ENCODE measurements around the gene INF2.

Gene INF2

GRCh38 chr14:104684449-104684821 is 5.0 kb upstream of the INF2 start:
- no peak for TF ChIP-seq CTCF (conservative IDR thresholded peaks at IDR 0.05; ENCODE audit: low read depth, low read length)
- DNase-seq (ENCODE audit: low read depth): no peak
- no peak overlapping the region for H3K4me3 ChIP-seq (ENCODE audit: low read depth, low read length)

- peak; percentile 35 for TF ChIP-seq CTCF (conservative IDR thresholded peaks at IDR 0.05; ENCODE audit: low read depth, low read length)
- peak; percentile 39 for DNase-seq (ENCODE audit: low read depth)
- H3K4me3 ChIP-seq (ENCODE audit: low read depth, low read length): no peak overlapping the region
Observed at GRCh38 chr14:104685216-104685997, 4.0 kb upstream of the INF2 start.

GRCh38 chr14:104685998-104686610 is 3.3 kb upstream of the INF2 start:
- no peak overlapping the region for H3K4me3 ChIP-seq (ENCODE audit: low read depth, low read length)
- DNase-seq (ENCODE audit: low read depth): no peak
- TF ChIP-seq CTCF (conservative IDR thresholded peaks at IDR 0.05; ENCODE audit: low read depth, low read length): no peak

GRCh38 chr14:104686624-104687517 is 2.5 kb upstream of the INF2 start:
- H3K4me3 ChIP-seq (ENCODE audit: low read depth, low read length): no peak overlapping the region
- no peak for TF ChIP-seq CTCF (conservative IDR thresholded peaks at IDR 0.05; ENCODE audit: low read depth, low read length)
- DNase-seq (ENCODE audit: low read depth): no peak

- TF ChIP-seq CTCF (conservative IDR thresholded peaks at IDR 0.05; ENCODE audit: low read depth, low read length): no peak
- peak; percentile 54 for DNase-seq (ENCODE audit: low read depth)
- no peak overlapping the region for H3K4me3 ChIP-seq (ENCODE audit: low read depth, low read length)
Observed at GRCh38 chr14:104687601-104688504, 1.6 kb upstream of the INF2 start.

GRCh38 chr14:104688505-104689108 is 811 bp upstream of the INF2 start:
- TF ChIP-seq CTCF (conservative IDR thresholded peaks at IDR 0.05; ENCODE audit: low read depth, low read length): no peak
- DNase-seq (ENCODE audit: low read depth): peak; percentile 51
- peak overlapping the region; percentile 87 for H3K4me3 ChIP-seq (ENCODE audit: low read depth, low read length)
